ENCODE measurements around the gene SLC4A9.

GRCh38 chr5:140341591-140341990, 18.4 kb upstream of the SLC4A9 start:
- TF ChIP-seq POLR2A (IDR thresholded peaks at IDR 0.05) (no peak), CTCF (IDR thresholded peaks at IDR 0.05) (no peak)
